GM13977 (cell line): Measurements from ENCODE around the gene ANKRD63.

Experiments
- DNase-seq: peaks from one replicate; pipeline ENCODE4 v3.0.0; 2012; ENCODE audit warnings: low spot score
- CTCF ChIP-seq: IDR thresholded peaks from 2 replicates; pipeline ENCODE4 v1.5.1; 2012; ENCODE audit warnings: mild to moderate bottlenecking, control low read depth; ENCODE audit not compliant: insufficient read depth; ENCODE audit errors: extremely low read depth, missing control alignments
- in situ Hi-C: fragments of 300-500 bp; cut with MboI; formaldehyde crosslinking; loops from one replicate; pipeline ENCODE4 v1.12.0; 2022; ENCODE audit warnings: low sequenced_read_pairs, low pct_unique_long_range_greater_than_20kb, mixed read lengths, inconsistent platforms; ENCODE audit not compliant: unreplicated experiment

Gene ANKRD63

GRCh38 chr15:40271685-40272484, 11.0 kb downstream of the ANKRD63 start:
- TF ChIP-seq CTCF = no peak
- no peak for DNase-seq

GRCh38 chr15:40270246-40270995, 12.4 kb downstream of the ANKRD63 start:
- no peak for DNase-seq
- in situ Hi-C loops = loop anchor here (10.0 kb wide), 1 partner anchor 226 kb away; no protein-coding TSS in a partner anchor
- TF ChIP-seq CTCF = no peak

More at GRCh38 chr15:40271685-40272484, 11.0 kb downstream of the ANKRD63 start:
- in situ Hi-C loops = loop anchor here (10.0 kb wide), 1 partner anchor 227 kb away; no protein-coding TSS in a partner anchor

GRCh38 chr15:40269604-40270003, 13.3 kb downstream of the ANKRD63 start:
- no peak for TF ChIP-seq CTCF
- in situ Hi-C loops = loop anchor here (10.0 kb wide), 1 partner anchor 225 kb away; no protein-coding TSS in a partner anchor
- DNase-seq = no peak

GRCh38 chr15:40267670-40268069, 15.2 kb downstream of the ANKRD63 start:
- in situ Hi-C loops = no loop called here
- no peak for DNase-seq
- no peak for TF ChIP-seq CTCF

- TF ChIP-seq CTCF = no peak
- in situ Hi-C loops = no loop called here
- DNase-seq = no peak
Measured at GRCh38 chr15:40266828-40267304, 16.0 kb downstream of the ANKRD63 start.

- no peak for TF ChIP-seq CTCF
- in situ Hi-C loops = no loop called here
- DNase-seq = no peak
Measured at GRCh38 chr15:40265875-40266274, 17.0 kb downstream of the ANKRD63 start.
